ENCODE data around the gene UGGT2.

UGGT2 gene

GRCh38 chr13:95968906-95969305 lies 84.3 kb downstream of the UGGT2 start:
- H3K27me3 ChIP-seq (ENCODE audit: control insufficient read depth, insufficient read depth, low read length): no peaks in the 10 kb centered on the region
- H3K4me3 ChIP-seq (ENCODE audit: low read length): no peak overlapping the region
- no peak for DNase-seq (ENCODE audit: low read depth, low spot score)
- no peak overlapping the region for H3K27ac ChIP-seq (ENCODE audit: low read length)
- H3K36me3 ChIP-seq (ENCODE audit: control insufficient read depth, insufficient read depth, low read length): no peaks in the 10 kb centered on the region
- no peaks in the 10 kb centered on the region for H3K9me3 ChIP-seq (ENCODE audit: control insufficient read depth, insufficient read depth, low read length)
- H3K4me1 ChIP-seq (ENCODE audit: control insufficient read depth, insufficient read depth, low read length): no peaks in the 10 kb centered on the region
- no CpG with 5 or more reads among the region's 2 CpGs for WGBS (ENCODE audit: insufficient coverage, insufficient read length)

- Histone ChIP-seq H3K4me1 (ENCODE audit: control insufficient read depth, insufficient read depth, low read length) (no peaks in the 10 kb centered on the region), H3K27ac (ENCODE audit: low read length) (no peak overlapping the region), H3K4me3 (ENCODE audit: low read length) (no peak overlapping the region), H3K9me3 (ENCODE audit: control insufficient read depth, insufficient read depth, low read length) (no peaks in the 10 kb centered on the region), H3K27me3 (ENCODE audit: control insufficient read depth, insufficient read depth, low read length) (no peaks in the 10 kb centered on the region), H3K36me3 (ENCODE audit: control insufficient read depth, insufficient read depth, low read length) (no peaks in the 10 kb centered on the region; the same call in 1 of the 2 replicates)
- no CpG with 5 or more reads among the region's 2 CpGs for WGBS (ENCODE audit: insufficient coverage, insufficient read length)
- no peak for DNase-seq (ENCODE audit: low read depth, low spot score)
These were observed 95.9 kb downstream of the UGGT2 start for GRCh38 chr13:95957331-95957730.

GRCh38 chr13:95956589-95957148 lies 96.5 kb downstream of the UGGT2 start:
- Histone ChIP-seq H3K36me3 (ENCODE audit: control insufficient read depth, insufficient read depth, low read length) (no peaks in the 10 kb centered on the region; the same call in 1 of the 2 replicates), H3K4me1 (ENCODE audit: control insufficient read depth, insufficient read depth, low read length) (no peaks in the 10 kb centered on the region), H3K27ac (ENCODE audit: low read length) (no peak overlapping the region), H3K9me3 (ENCODE audit: control insufficient read depth, insufficient read depth, low read length) (no peaks in the 10 kb centered on the region), H3K4me3 (ENCODE audit: low read length) (no peak overlapping the region), H3K27me3 (ENCODE audit: control insufficient read depth, insufficient read depth, low read length) (no peaks in the 10 kb centered on the region)
- DNase-seq (ENCODE audit: low read depth, low spot score): no peak

- Histone ChIP-seq H3K4me3 (ENCODE audit: low read length) (no peak overlapping the region), H3K4me1 (ENCODE audit: control insufficient read depth, insufficient read depth, low read length) (no peaks in the 10 kb centered on the region), H3K27ac (ENCODE audit: low read length) (no peak overlapping the region), H3K27me3 (ENCODE audit: control insufficient read depth, insufficient read depth, low read length) (no peaks in the 10 kb centered on the region), H3K36me3 (ENCODE audit: control insufficient read depth, insufficient read depth, low read length) (no peaks in the 10 kb centered on the region; the same call in 1 of the 2 replicates), H3K9me3 (ENCODE audit: control insufficient read depth, insufficient read depth, low read length) (no peaks in the 10 kb centered on the region)
- no CpG with 5 or more reads among the region's 3 CpGs for WGBS (ENCODE audit: insufficient coverage, insufficient read length)
- no peak for DNase-seq (ENCODE audit: low read depth, low spot score)
These were observed 97.5 kb downstream of the UGGT2 start for GRCh38 chr13:95955719-95956118.

- H3K4me1 ChIP-seq (ENCODE audit: control insufficient read depth, insufficient read depth, low read length): no peaks in the 10 kb centered on the region
- no peaks in the 10 kb centered on the region for H3K9me3 ChIP-seq (ENCODE audit: control insufficient read depth, insufficient read depth, low read length)
- H3K27ac ChIP-seq (ENCODE audit: low read length): no peak overlapping the region
- H3K36me3 ChIP-seq (ENCODE audit: control insufficient read depth, insufficient read depth, low read length): no peaks in the 10 kb centered on the region; the same call in 1 of the 2 replicates
- no peak overlapping the region for H3K4me3 ChIP-seq (ENCODE audit: low read length)
- no peaks in the 10 kb centered on the region for H3K27me3 ChIP-seq (ENCODE audit: control insufficient read depth, insufficient read depth, low read length)
- no peak for DNase-seq (ENCODE audit: low read depth, low spot score)
- WGBS (ENCODE audit: insufficient coverage, insufficient read length): no CpG with 5 or more reads among the region's 3 CpGs
These were observed 97.9 kb downstream of the UGGT2 start for GRCh38 chr13:95955255-95955654.

- Histone ChIP-seq H3K36me3 (ENCODE audit: control insufficient read depth, insufficient read depth, low read length) (no peaks in the 10 kb centered on the region; the same call in 1 of the 2 replicates), H3K4me3 (ENCODE audit: low read length) (no peak overlapping the region), H3K4me1 (ENCODE audit: control insufficient read depth, insufficient read depth, low read length) (no peaks in the 10 kb centered on the region), H3K9me3 (ENCODE audit: control insufficient read depth, insufficient read depth, low read length) (no peaks in the 10 kb centered on the region), H3K27me3 (ENCODE audit: control insufficient read depth, insufficient read depth, low read length) (no peaks in the 10 kb centered on the region), H3K27ac (ENCODE audit: low read length) (no peak overlapping the region)
- peak; percentile 33 for DNase-seq (ENCODE audit: low read depth, low spot score)
These were observed 98.9 kb downstream of the UGGT2 start for GRCh38 chr13:95954266-95954665.

- Histone ChIP-seq H3K27me3 (ENCODE audit: control insufficient read depth, insufficient read depth, low read length) (no peaks in the 10 kb centered on the region), H3K4me3 (ENCODE audit: low read length) (no peak overlapping the region), H3K36me3 (ENCODE audit: control insufficient read depth, insufficient read depth, low read length) (no peaks in the 10 kb centered on the region), H3K9me3 (ENCODE audit: control insufficient read depth, insufficient read depth, low read length) (no peaks in the 10 kb centered on the region), H3K4me1 (ENCODE audit: control insufficient read depth, insufficient read depth, low read length) (no peaks in the 10 kb centered on the region), H3K27ac (ENCODE audit: low read length) (no peak overlapping the region)
- WGBS (ENCODE audit: insufficient coverage, insufficient read length): no CpG with 5 or more reads among the region's 1 CpG
- no peak for DNase-seq (ENCODE audit: low read depth, low spot score)
These were observed 103.1 kb downstream of the UGGT2 start for GRCh38 chr13:95950103-95950502.

GRCh38 chr13:95948656-95949055 lies 104.5 kb downstream of the UGGT2 start:
- H3K9me3 ChIP-seq (ENCODE audit: control insufficient read depth, insufficient read depth, low read length): no peaks in the 10 kb centered on the region
- no peaks in the 10 kb centered on the region for H3K27me3 ChIP-seq (ENCODE audit: control insufficient read depth, insufficient read depth, low read length)
- no peaks in the 10 kb centered on the region for H3K36me3 ChIP-seq (ENCODE audit: control insufficient read depth, insufficient read depth, low read length)
- H3K4me3 ChIP-seq (ENCODE audit: low read length): no peak overlapping the region
- no CpG with 5 or more reads among the region's 2 CpGs for WGBS (ENCODE audit: insufficient coverage, insufficient read length)
- no peaks in the 10 kb centered on the region for H3K4me1 ChIP-seq (ENCODE audit: control insufficient read depth, insufficient read depth, low read length)
- no peak overlapping the region for H3K27ac ChIP-seq (ENCODE audit: low read length)
- DNase-seq (ENCODE audit: low read depth, low spot score): no peak

- Histone ChIP-seq H3K4me1 (ENCODE audit: control insufficient read depth, insufficient read depth, low read length) (no peaks in the 10 kb centered on the region), H3K9me3 (ENCODE audit: control insufficient read depth, insufficient read depth, low read length) (no peaks in the 10 kb centered on the region), H3K36me3 (ENCODE audit: control insufficient read depth, insufficient read depth, low read length) (peaks cover 5% of the 10 kb centered on the region; the same call in 1 of the 2 replicates), H3K27ac (ENCODE audit: low read length) (no peak overlapping the region), H3K27me3 (ENCODE audit: control insufficient read depth, insufficient read depth, low read length) (no peaks in the 10 kb centered on the region), H3K4me3 (ENCODE audit: low read length) (no peak overlapping the region)
- DNase-seq (ENCODE audit: low read depth, low spot score): no peak
- no CpG with 5 or more reads among the region's 4 CpGs for WGBS (ENCODE audit: insufficient coverage, insufficient read length)
These were observed 115.4 kb downstream of the UGGT2 start for GRCh38 chr13:95937714-95938320.

- H3K36me3 ChIP-seq (ENCODE audit: control insufficient read depth, insufficient read depth, low read length): peaks cover 7% of the 10 kb centered on the region; the same call in 1 of the 2 replicates
- H3K4me3 ChIP-seq (ENCODE audit: low read length): no peak overlapping the region
- WGBS (ENCODE audit: insufficient coverage, insufficient read length): no CpG with 5 or more reads among the region's 44 CpGs
- H3K4me1 ChIP-seq (ENCODE audit: control insufficient read depth, insufficient read depth, low read length): no peaks in the 10 kb centered on the region
- DNase-seq (ENCODE audit: low read depth, low spot score): no peak
- no peak overlapping the region for H3K27ac ChIP-seq (ENCODE audit: low read length)
- no peaks in the 10 kb centered on the region; the same call in 1 of the 2 replicates for H3K9me3 ChIP-seq (ENCODE audit: control insufficient read depth, insufficient read depth, low read length)
- no peaks in the 10 kb centered on the region for H3K27me3 ChIP-seq (ENCODE audit: control insufficient read depth, insufficient read depth, low read length)
These were observed 121.7 kb downstream of the UGGT2 start for GRCh38 chr13:95931300-95932025.
